Mesendoderm (in vitro differentiated cells): ENCODE data around the gene R3HDM2.
"Not testable (repeated sequence)": the region's sequence is repeated elsewhere in the genome, so short reads cannot be mapped to it uniquely, and the experiment has no call there.

Experiments
- DNase-seq: peaks from one replicate; pipeline ENCODE4 v3.0.0; 2013
- H2AK5ac ChIP-seq: 2 replicates; pipeline ENCODE4 v1.6.1; 2013; ENCODE audit warnings: low read length, inconsistent platforms
- H2BK120ac ChIP-seq: 2 replicates; pipeline ENCODE4 v1.6.1; 2013; ENCODE audit warnings: low read depth, mild to moderate bottlenecking, low read length, moderate library complexity, mixed read lengths
- H2BK15ac ChIP-seq: replicated peaks from 2 replicates; pipeline ENCODE4 v1.6.1; 2013; ENCODE audit warnings: low read depth, mild to moderate bottlenecking, moderate library complexity
- H2BK5ac ChIP-seq: 2 replicates; pipeline ENCODE4 v1.6.1; 2013; ENCODE audit warnings: low read length, inconsistent platforms
- H3K18ac ChIP-seq: 2 replicates; pipeline ENCODE4 v1.6.1; 2013; ENCODE audit warnings: mild to moderate bottlenecking, low read length, mixed read lengths
- H3K23ac ChIP-seq: one replicate; pipeline ENCODE4 v1.6.1; 2013; ENCODE audit warnings: low read length
- H3K27ac ChIP-seq: 2 replicates; pipeline ENCODE4 v1.5.1; 2013; ENCODE audit warnings: low read depth, mild to moderate bottlenecking, inconsistent platforms, low read length, moderate library complexity
- H3K27me3 ChIP-seq: 2 replicates; pipeline ENCODE4 v1.6.1; 2013; ENCODE audit warnings: low read length, control low read depth, mild to moderate bottlenecking, inconsistent platforms; ENCODE audit not compliant: insufficient read depth, poor library complexity
- H3K36me3 ChIP-seq: 2 replicates; pipeline ENCODE4 v1.6.1; 2013; ENCODE audit warnings: low read length, inconsistent platforms; ENCODE audit not compliant: control insufficient read depth, insufficient read depth
- H3K4ac ChIP-seq: one replicate; pipeline ENCODE4 v1.6.1; 2013; ENCODE audit warnings: low read depth, mild to moderate bottlenecking, low read length, moderate library complexity
- H3K4me1 ChIP-seq: 2 replicates; pipeline ENCODE4 v1.6.1; 2013; ENCODE audit warnings: low read depth, low read length, inconsistent platforms; ENCODE audit not compliant: control insufficient read depth
- H3K4me2 ChIP-seq: 2 replicates; pipeline ENCODE4 v1.6.1; 2013; ENCODE audit warnings: low read length
- H3K4me3 ChIP-seq: 2 replicates; pipeline ENCODE4 v1.5.1; 2013; ENCODE audit warnings: mild to moderate bottlenecking, low read length
- H3K56ac ChIP-seq: one replicate; pipeline ENCODE4 v1.6.1; 2013; ENCODE audit warnings: low read length
- H3K79me1 ChIP-seq: 2 replicates; pipeline ENCODE4 v1.6.1; 2013; ENCODE audit warnings: low read length, inconsistent platforms
- H3K79me2 ChIP-seq: 2 replicates; pipeline ENCODE4 v1.6.1; 2013; ENCODE audit warnings: mild to moderate bottlenecking, low read length; ENCODE audit not compliant: control insufficient read depth, insufficient read depth
- H3K9ac ChIP-seq: 2 replicates; pipeline ENCODE4 v1.6.1; 2013; ENCODE audit warnings: low read length, inconsistent platforms
- H4K5ac ChIP-seq: one replicate; pipeline ENCODE4 v1.6.1; 2013; ENCODE audit warnings: low read length
- H4K8ac ChIP-seq: one replicate; pipeline ENCODE4 v1.6.1; 2013; ENCODE audit warnings: low read depth, mild to moderate bottlenecking, control low read depth, low read length, moderate library complexity
- WGBS: extraction: QIAGEN DNeasy Blood & Tissue Kit; methylation state at CpG from one replicate; pipeline ENCODE4 v1.1.7; 2013; ENCODE audit warnings: low lambda C conversion rate, missing lambda C conversion rate; ENCODE audit not compliant: insufficient coverage; ENCODE audit errors: extremely low coverage; 5-methylcytosine and 5-hydroxymethylcytosine counted together

The R3HDM2 gene

GRCh38 chr12:57414160-57414559 lies 16.7 kb downstream of the R3HDM2 start:
- H3K23ac ChIP-seq, DNase-seq, H2BK5ac ChIP-seq, H3K18ac ChIP-seq, H3K4ac ChIP-seq, H3K27me3 ChIP-seq, H2BK120ac ChIP-seq, H3K36me3 ChIP-seq, H4K8ac ChIP-seq, H3K4me2 ChIP-seq, H3K79me1 ChIP-seq, H3K56ac ChIP-seq, H2BK15ac ChIP-seq, H3K79me2 ChIP-seq, H3K4me1 ChIP-seq, H2AK5ac ChIP-seq, H3K4me3 ChIP-seq, H4K5ac ChIP-seq, H3K9ac ChIP-seq, H3K27ac ChIP-seq: not testable (repeated sequence)
- no CpG with 5 or more reads among the region's 6 CpGs for WGBS

DNA sequence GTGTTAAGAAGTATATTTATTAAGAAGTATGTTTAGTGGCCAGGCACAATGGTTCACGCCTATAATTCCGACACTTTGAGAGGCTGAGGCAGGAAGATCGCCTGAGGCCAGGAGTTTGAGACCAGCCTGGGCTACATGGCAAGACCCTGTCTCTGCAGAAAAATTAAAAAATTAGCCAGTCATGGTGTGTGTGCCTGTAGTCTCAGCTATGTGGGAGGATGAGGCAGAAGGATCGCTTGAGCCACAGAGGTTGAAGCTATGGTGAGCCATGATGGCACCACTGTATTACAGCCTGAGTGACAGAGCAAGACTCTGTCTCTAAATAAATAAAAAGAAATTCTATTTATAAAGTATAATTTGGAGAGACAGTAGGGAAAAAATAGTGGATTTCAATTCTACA lies 20.3 kb downstream of the R3HDM2 start:
- Histone ChIP-seq H3K27ac (no peak overlapping the region), H3K18ac (no peak overlapping the region), H3K56ac (no peak overlapping the region), H3K4ac (no peak overlapping the region), H3K27me3 (no peaks in the 10 kb centered on the region), H3K79me2 (no peaks in the 10 kb centered on the region), H2BK5ac (no peak overlapping the region), H3K36me3 (no peaks in the 10 kb centered on the region), H2BK15ac (no peak overlapping the region), H3K79me1 (no peaks in the 10 kb centered on the region), H3K23ac (no peak overlapping the region), H3K4me1 (no peaks in the 10 kb centered on the region), H2AK5ac (no peak overlapping the region), H4K5ac (no peak overlapping the region), H3K4me2 (no peak overlapping the region), H2BK120ac (no peak overlapping the region), H3K9ac (no peak overlapping the region), H3K4me3 (no peak overlapping the region), H4K8ac (no peak overlapping the region)
- no peak for DNase-seq
- WGBS, result no CpG with 5 or more reads among the region's 4 CpGs

- no peak overlapping the region for H3K9ac ChIP-seq
- H3K36me3 ChIP-seq, result no peaks in the 10 kb centered on the region
- no peak overlapping the region for H4K5ac ChIP-seq
- DNase-seq, result no peak
- no peak overlapping the region for H3K4me3 ChIP-seq
- no peaks in the 10 kb centered on the region for H3K79me2 ChIP-seq
- H3K27me3 ChIP-seq, result no peaks in the 10 kb centered on the region
- no peak overlapping the region for H3K27ac ChIP-seq
- H3K4me2 ChIP-seq, result no peak overlapping the region
- no peak overlapping the region for H3K23ac ChIP-seq
- WGBS, result no CpG with 5 or more reads among the region's 5 CpGs
- H2BK120ac ChIP-seq, result no peak overlapping the region
- no peak overlapping the region for H2BK5ac ChIP-seq
- no peak overlapping the region for H3K4ac ChIP-seq
- H4K8ac ChIP-seq, result no peak overlapping the region
- no peak overlapping the region for H3K56ac ChIP-seq
- H3K79me1 ChIP-seq, result peaks cover 2% of the 10 kb centered on the region
- no peak overlapping the region for H2BK15ac ChIP-seq
- no peaks in the 10 kb centered on the region for H3K4me1 ChIP-seq
- no peak overlapping the region for H3K18ac ChIP-seq
- no peak overlapping the region for H2AK5ac ChIP-seq
These were observed 25.7 kb downstream of the R3HDM2 start for GRCh38 chr12:57404966-57405640.

DNA sequence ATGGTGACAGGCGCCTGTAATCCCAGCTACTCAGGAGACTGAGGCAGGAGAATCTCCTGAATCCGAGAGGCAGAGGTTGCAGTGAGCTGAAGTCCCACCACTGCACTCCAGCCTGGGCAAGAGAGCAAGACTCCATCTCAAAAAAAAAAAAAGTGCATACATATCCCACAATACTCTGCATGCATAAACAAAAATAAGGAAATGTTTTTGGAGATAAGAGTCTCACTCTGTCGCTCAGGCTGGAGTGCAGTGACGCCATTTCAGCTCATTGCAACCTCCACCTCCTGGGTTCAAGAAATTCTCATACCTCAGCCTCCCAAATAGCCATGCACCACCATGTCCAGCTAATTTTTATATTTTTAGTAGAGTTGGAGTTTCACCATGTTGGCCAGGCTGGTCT lies 28.7 kb downstream of the R3HDM2 start:
- H3K36me3 ChIP-seq, H3K56ac ChIP-seq: not testable (repeated sequence)
- no CpG with 5 or more reads among the region's 4 CpGs for WGBS

DNA sequence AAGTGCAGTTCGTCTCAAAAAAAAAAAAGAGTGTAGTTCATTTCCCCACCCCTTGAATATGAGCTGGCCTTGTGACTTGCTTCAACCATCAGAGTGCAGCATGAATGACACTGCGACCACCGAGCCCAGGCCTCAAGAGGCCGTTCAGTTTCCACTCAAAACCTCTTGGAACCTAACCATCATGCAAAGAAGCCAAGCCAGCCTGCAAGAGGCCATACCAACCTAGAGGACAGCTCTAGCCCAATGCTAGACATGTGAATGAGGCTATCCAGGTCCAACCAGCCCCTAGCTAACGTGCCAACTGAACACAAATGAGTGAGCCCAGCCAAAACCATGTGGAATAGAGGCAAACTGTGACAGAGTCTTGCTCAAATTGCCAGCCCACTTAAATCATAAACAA lies 29.7 kb downstream of the R3HDM2 start:
- Histone ChIP-seq H2BK15ac (no peak overlapping the region), H3K9ac (no peak overlapping the region), H3K79me2 (no peaks in the 10 kb centered on the region), H3K18ac (no peak overlapping the region), H2BK5ac (no peak overlapping the region), H3K4me2 (no peak overlapping the region), H4K8ac (no peak overlapping the region), H2AK5ac (no peak overlapping the region), H3K4ac (no peak overlapping the region), H4K5ac (no peak overlapping the region), H3K56ac (no peak overlapping the region), H3K27ac (no peak overlapping the region), H3K4me3 (no peak overlapping the region), H3K27me3 (no peaks in the 10 kb centered on the region), H3K23ac (no peak overlapping the region), H3K4me1 (no peaks in the 10 kb centered on the region), H2BK120ac (no peak overlapping the region), H3K36me3 (no peaks in the 10 kb centered on the region), H3K79me1 (peaks cover 2% of the 10 kb centered on the region)
- no CpG with 5 or more reads among the region's 5 CpGs for WGBS
- peak; percentile 2 for DNase-seq

More for the DNA sequence above, 28.7 kb downstream of the R3HDM2 start:
- not testable (repeated sequence) for H3K27ac ChIP-seq, H3K79me2 ChIP-seq, H4K8ac ChIP-seq, H3K23ac ChIP-seq, H2BK5ac ChIP-seq, H3K4me2 ChIP-seq, H3K18ac ChIP-seq, H3K79me1 ChIP-seq, H3K4ac ChIP-seq, H3K4me3 ChIP-seq, H3K27me3 ChIP-seq, H3K9ac ChIP-seq, H3K4me1 ChIP-seq, DNase-seq, H2BK15ac ChIP-seq, H2AK5ac ChIP-seq, H4K5ac ChIP-seq, H2BK120ac ChIP-seq
